NB4 (cell line): ENCODE data around the gene JMJD6.

Experiments used
- DNase-seq: peaks from one replicate; pipeline ENCODE4 v3.0.0; 2010; ENCODE audit warnings: low read depth
- H3K4me3 ChIP-seq: one replicate; pipeline ENCODE4 v1.5.1; 2011; ENCODE audit warnings: mild to moderate bottlenecking, low read depth, low read length, moderate library complexity
- CTCF ChIP-seq: IDR thresholded peaks from one replicate; pipeline ENCODE4 v1.5.1; 2012; ENCODE audit warnings: low read depth, low read length
- MAX ChIP-seq: IDR thresholded peaks from 2 replicates; pipeline ENCODE4 v1.6.1; 2011; ENCODE audit warnings: low read depth, low read length
- MYC ChIP-seq: IDR thresholded peaks from 2 replicates; pipeline ENCODE4 v1.6.1; 2011; ENCODE audit warnings: low read depth, low read length
- POLR2A ChIP-seq: IDR thresholded peaks from 2 replicates; pipeline ENCODE4 v1.6.1; 2011; ENCODE audit warnings: mild to moderate bottlenecking; ENCODE audit not compliant: insufficient read length; ENCODE audit errors: extremely low read depth

Gene JMJD6

GRCh38 chr17:76688165-76688622, 38.2 kb downstream of the JMJD6 start:
- TF ChIP-seq MYC: no peak
- no peak for TF ChIP-seq POLR2A
- no peak for TF ChIP-seq MAX
- TF ChIP-seq CTCF: no peak
- DNase-seq: no peak
- no peak overlapping the region for H3K4me3 ChIP-seq

- no peak overlapping the region for H3K4me3 ChIP-seq
- TF ChIP-seq POLR2A: no peak
- TF ChIP-seq CTCF: no peak
- no peak for TF ChIP-seq MAX
- no peak for TF ChIP-seq MYC
- no peak for DNase-seq
These were observed 38.9 kb downstream of the JMJD6 start for GRCh38 chr17:76687298-76688164.

- H3K4me3 ChIP-seq: no peak overlapping the region
- TF ChIP-seq POLR2A (no peak), MYC (no peak), CTCF (no peak), MAX (no peak)
- no peak for DNase-seq
These were observed 39.7 kb downstream of the JMJD6 start for GRCh38 chr17:76686538-76687297.

GRCh38 chr17:76685846-76686245, 40.6 kb downstream of the JMJD6 start:
- DNase-seq: no peak
- TF ChIP-seq POLR2A: no peak
- TF ChIP-seq MYC: no peak
- no peak for TF ChIP-seq CTCF
- no peak for TF ChIP-seq MAX
- no peak overlapping the region for H3K4me3 ChIP-seq

GRCh38 chr17:76685366-76685765, 41.0 kb downstream of the JMJD6 start:
- H3K4me3 ChIP-seq: no peak overlapping the region
- DNase-seq: no peak
- TF ChIP-seq MYC (no peak), MAX (no peak)

GRCh38 chr17:76684756-76685155, 41.6 kb downstream of the JMJD6 start:
- no peak overlapping the region for H3K4me3 ChIP-seq
- TF ChIP-seq MYC: no peak
- no peak for TF ChIP-seq MAX
- no peak for TF ChIP-seq CTCF
- no peak for TF ChIP-seq POLR2A
- DNase-seq: no peak
